Activated CD8-positive, alpha-beta T cell treated with anti-CD3 and anti-CD28 coated beads, Interleukin-2, amount 10 ng/mL, durations not matched to agents 7 days and 5 days (primary cell): ENCODE data around the gene POLR1D. TPM values are rescaled to one million over a fixed set of nuclear protein-coding genes. Genes with fewer than 3 reads are reported as not detected.

Experiments
- ATAC-seq: fragments of 150-1000 bp; cut with Tn5 transposase; one replicate; pipeline ENCODE4 v1.10.0; 2021; ENCODE audit warnings: moderate library complexity
- CTCF ChIA-PET: fragments of 350-600 bp; sonication (Branson Sonifier 250); formaldehyde crosslinking; loops from one replicate; lab custom pipeline; 2021; ENCODE audit warnings: antibody characterized with exemption; lab: Charles Lee
- POLR2A ChIA-PET: fragments of 350-600 bp; sonication (Branson Sonifier 250); formaldehyde crosslinking; loops from one replicate; lab custom pipeline; 2021; ENCODE audit warnings: antibody characterized with exemption; lab: Charles Lee
- DNase-seq: peaks from one replicate; pipeline ENCODE4 v3.0.0-alpha.2; 2020
- H3K27ac Mint-ChIP-seq: one replicate; pipeline ENCODE4 v1.8.0; 2021; ENCODE audit warnings: mild to moderate bottlenecking, mixed read lengths
- H3K27me3 Mint-ChIP-seq: one replicate; pipeline ENCODE4 v1.8.0; 2021; ENCODE audit warnings: low read depth, mixed read lengths
- H3K36me3 Mint-ChIP-seq: one replicate; pipeline ENCODE4 v1.8.0; 2021; ENCODE audit warnings: low read depth, mixed read lengths
- H3K4me1 Mint-ChIP-seq: one replicate; pipeline ENCODE4 v1.8.0; 2021; ENCODE audit warnings: low read depth, mixed read lengths
- H3K4me3 Mint-ChIP-seq: one replicate; pipeline ENCODE4 v1.8.0; 2021; ENCODE audit warnings: mild to moderate bottlenecking, mixed read lengths
- H3K9me3 Mint-ChIP-seq: one replicate; pipeline ENCODE4 v1.8.0; 2022; ENCODE audit warnings: mixed read lengths; ENCODE audit not compliant: insufficient read depth
- total RNA-seq, 2 experiments: library from RNA; stranded (reverse); gene quantifications; one replicate each; pipeline ENCODE4 v1.2.3, GENCODE V29; 2021

POLR1D gene, protein sequence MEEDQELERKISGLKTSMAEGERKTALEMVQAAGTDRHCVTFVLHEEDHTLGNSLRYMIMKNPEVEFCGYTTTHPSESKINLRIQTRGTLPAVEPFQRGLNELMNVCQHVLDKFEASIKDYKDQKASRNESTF
- total RNA-seq, result 100 to 1,000 TPM; 140 to 142 TPM

DNA sequence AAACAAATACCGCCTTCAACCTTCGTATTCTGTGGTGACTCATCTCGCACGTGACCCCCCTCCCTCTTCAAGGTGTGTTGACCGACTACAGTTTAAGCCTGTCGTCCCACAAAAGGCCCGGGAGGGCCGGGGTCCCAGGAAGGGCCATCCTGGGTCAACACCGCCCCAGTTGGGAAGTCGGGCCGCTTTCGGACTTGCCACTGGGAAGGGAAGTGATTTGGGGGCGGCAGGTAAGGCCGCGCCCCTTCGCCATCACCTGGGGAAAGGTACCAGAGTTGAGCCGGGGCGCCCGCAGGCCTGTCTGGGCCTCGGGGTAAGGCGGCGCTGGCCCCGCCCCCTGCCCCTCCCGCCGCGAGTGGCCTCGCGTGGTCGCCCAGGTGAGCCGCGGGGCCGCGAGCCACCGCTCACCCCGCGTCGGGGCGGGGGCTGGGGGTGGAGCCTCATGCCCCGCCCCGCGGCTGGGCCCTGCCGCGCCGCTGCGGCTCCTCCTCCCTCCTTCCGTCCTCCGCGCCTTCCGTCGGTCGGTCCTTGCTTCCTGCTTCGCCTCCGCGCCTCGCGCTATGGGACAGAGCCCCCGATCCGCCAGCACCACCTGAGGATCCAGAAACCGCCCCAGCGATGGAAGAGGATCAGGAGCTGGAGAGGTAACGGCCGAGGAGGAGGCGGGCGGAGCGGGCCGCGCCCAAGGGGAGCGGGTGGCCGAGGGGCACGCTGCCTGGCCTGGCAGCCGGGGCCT lies at the start of gene POLR1D:
POLR1D (plus strand) TSS at position 527 of the 736 bp plus-strand sequence; CDS start at position 619, 92 bp downstream.
- Mint-ChIP-seq H3K4me1 (peaks cover 55% of the 10 kb centered on the region), H3K27ac (peak within 1 kb of the TSS; percentile 93), H3K4me3 (peak within 1 kb of the TSS; percentile 92), H3K27me3 (no peaks in the 10 kb centered on the region), H3K36me3 (peaks cover 38% of the 10 kb centered on the region), H3K9me3 (no peaks in the 10 kb centered on the region)
- ATAC-seq (peak; percentile 68), DNase-seq (peak; percentile 85)
- ChIA-PET CTCF (interaction anchor here (0.8 to 3.3 kb wide), 6 partner anchors 11 to 205 kb away, joined by 3 to 9 read pairs (median 4); partner anchors contain the start of gene MTIF3), POLR2A (interaction anchor here (0.8 to 4.0 kb wide), 8 partner anchors 9 to 195 kb away, joined by 3 to 19 read pairs (median 4); no protein-coding TSS in a partner anchor)

DNA sequence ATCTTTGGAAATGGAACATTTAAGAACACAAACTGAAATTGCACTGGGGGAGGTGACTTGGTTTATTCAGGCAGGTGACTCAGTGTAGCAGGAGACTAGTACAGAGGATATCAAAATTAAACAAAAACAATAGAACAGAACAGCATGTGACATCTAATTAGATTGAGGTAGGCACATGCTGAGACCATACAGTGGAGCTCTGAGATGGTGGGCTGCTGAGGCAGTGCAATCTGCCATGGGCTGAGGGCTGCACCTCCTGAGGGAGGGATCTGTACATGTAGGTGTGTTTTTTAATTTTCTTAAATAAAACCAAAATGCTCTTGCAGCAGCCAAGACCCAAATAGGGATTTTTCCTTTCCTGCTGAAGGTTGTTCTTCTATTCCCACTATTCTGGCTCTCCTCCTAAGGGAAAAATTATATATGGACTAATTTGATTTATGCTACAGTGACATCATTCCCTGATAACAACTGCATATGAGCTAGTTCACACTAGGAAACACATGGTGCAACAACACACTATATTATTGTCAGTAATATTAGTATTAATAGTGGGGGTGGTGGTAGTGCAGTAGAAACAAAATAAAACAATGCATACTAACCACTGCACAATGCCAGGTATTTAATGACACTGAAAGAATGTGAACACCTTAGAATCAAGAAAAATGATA lies 49.3 kb upstream of the POLR1D start:
- Mint-ChIP-seq H3K27ac (no peak overlapping the region), H3K9me3 (no peaks in the 10 kb centered on the region), H3K4me1 (peaks cover 20% of the 10 kb centered on the region), H3K27me3 (no peaks in the 10 kb centered on the region), H3K36me3 (peaks cover 10% of the 10 kb centered on the region), H3K4me3 (no peak overlapping the region)
- POLR2A ChIA-PET, result interaction anchor here (0.8 to 1.0 kb wide), 3 partner anchors 48 to 51 kb away, joined by 3 to 6 read pairs (median 3); partner anchors contain the start of genes LNX2 and POLR1D
- ATAC-seq, result no peak
- CTCF ChIA-PET, result interaction anchor here (1.0 kb wide), 1 partner anchor 254 kb away, joined by 4 read pairs; no protein-coding TSS in a partner anchor
- DNase-seq, result no peak

DNA sequence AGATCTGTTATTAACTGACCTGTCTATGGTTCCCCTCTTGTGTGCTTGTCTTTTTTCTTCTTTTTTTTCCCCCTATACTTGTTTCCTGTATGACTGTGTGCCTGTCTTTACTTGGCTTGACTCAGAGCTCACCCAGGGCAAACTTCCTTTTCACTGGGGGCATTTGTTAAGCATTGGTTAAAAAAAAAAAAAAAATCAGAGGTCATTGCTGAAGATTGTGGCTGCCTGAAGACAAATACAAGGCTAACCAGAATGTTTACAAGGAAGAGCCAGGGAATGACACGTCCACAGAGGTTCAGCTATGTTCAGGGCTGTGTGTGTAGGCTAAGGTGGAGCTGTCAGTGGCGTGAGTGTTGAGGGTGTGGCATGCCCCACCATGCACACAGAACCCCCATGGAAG lies 48.4 kb upstream of the POLR1D start:
- DNase-seq (no peak), ATAC-seq (peak; percentile 51)
- CTCF ChIA-PET, result interaction anchor here (1.0 kb wide), 1 partner anchor 253 kb away, joined by 4 read pairs; no protein-coding TSS in a partner anchor
- Mint-ChIP-seq H3K36me3 (peaks cover 10% of the 10 kb centered on the region), H3K27me3 (no peaks in the 10 kb centered on the region), H3K9me3 (no peaks in the 10 kb centered on the region), H3K4me1 (peaks cover 20% of the 10 kb centered on the region), H3K4me3 (no peak overlapping the region), H3K27ac (peak overlapping the region; percentile 7)
- POLR2A ChIA-PET, result interaction anchor here (0.8 to 1.0 kb wide), 3 partner anchors 47 to 50 kb away, joined by 3 to 6 read pairs (median 3); partner anchors contain the start of genes LNX2 and POLR1D

DNA sequence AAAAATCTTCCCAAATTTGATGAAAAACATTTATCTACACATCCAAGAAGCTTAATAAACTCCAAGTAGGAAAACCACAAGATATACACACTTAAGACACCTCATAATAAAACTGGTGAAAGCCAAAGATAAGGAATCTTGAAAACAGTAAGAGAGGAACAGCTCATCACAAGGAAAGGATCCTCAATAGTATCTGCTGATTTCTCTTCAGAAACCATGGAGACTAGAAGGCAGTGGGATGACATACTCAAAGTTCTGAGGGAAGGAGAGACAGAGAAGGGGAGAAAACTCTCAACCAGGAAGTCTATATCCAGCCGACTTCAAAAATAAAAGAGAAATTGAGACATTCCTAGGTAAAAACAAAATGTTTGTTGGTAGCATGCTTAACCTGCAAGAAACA lies 47.0 kb upstream of the POLR1D start:
- Mint-ChIP-seq H3K4me3 (no peak overlapping the region), H3K27me3 (no peaks in the 10 kb centered on the region), H3K27ac (no peak overlapping the region), H3K36me3 (peaks cover 12% of the 10 kb centered on the region), H3K9me3 (no peaks in the 10 kb centered on the region), H3K4me1 (peaks cover 20% of the 10 kb centered on the region)
- no peak for ATAC-seq
- CTCF ChIA-PET, result interaction anchor here (1.1 kb wide), 1 partner anchor 10 kb away, joined by 4 read pairs; no protein-coding TSS in a partner anchor
- DNase-seq, result no peak
- POLR2A ChIA-PET, result no interaction called here

DNA sequence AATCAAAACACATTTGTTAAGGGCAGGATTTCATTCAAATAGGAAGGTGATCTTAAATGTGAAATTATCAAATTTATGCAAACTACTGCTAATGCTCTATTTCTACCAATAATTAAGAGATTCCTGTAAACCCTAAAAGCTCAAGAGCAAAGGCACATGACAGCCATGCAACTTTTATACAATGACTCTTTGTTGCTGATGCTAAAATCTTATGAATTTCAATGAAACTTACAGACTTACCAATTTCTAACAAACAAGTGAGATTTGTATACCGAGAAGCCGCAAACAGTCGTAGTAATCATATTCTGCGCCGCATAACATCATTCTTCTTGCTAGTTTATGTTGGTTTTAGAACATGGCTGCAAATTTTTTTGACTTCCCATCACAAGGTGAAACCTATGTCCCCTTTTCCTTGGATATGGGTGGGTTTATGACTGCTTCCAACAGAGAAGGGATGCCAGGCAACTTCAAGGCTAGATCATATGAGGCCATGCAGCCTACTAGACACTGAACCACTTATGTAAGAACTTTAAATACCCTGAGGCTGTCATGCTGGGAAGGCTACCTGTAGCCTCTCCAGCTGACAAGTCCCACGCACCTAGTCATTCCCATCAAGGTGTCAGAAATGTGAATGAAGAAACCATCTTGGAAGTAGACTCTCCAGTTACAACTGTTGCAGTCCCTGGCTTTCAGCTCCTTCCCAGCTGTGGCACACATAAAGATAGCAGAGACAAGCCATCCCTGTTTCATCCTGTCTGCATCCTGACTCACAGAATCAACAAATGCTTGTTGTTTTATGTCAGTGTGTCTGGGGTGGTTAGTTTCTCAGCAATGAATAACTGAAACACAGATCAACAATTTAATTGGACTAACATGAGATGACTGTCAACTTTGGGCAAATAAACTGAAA lies 43.3 kb upstream of the POLR1D start:
- Mint-ChIP-seq H3K36me3 (peaks cover 21% of the 10 kb centered on the region), H3K9me3 (no peaks in the 10 kb centered on the region), H3K27me3 (no peaks in the 10 kb centered on the region), H3K4me3 (no peak overlapping the region), H3K27ac (no peak overlapping the region), H3K4me1 (peaks cover 9% of the 10 kb centered on the region)
- ATAC-seq (no peak), DNase-seq (no peak)
- CTCF ChIA-PET, result no interaction called here
- POLR2A ChIA-PET, result no interaction called here

DNA sequence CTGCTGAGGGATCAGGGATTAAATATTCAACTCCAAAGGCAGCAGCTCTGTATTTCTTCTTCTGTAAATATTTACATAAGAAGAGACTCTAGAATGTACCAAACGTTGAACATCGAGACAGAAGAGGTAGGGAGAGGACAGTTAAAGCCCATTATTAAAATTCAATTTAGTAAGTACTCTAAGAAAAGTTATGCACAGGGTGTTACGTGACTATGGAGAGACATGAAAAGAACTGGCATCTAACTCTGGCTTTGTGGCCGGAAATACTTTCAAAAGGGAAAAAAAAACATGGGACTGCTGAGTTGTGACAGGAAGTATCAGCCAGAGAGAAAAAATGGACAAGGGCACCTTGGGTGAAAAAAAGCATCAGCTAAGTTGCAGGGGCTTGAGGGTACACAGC lies 38.0 kb upstream of the POLR1D start:
- ChIA-PET POLR2A (no interaction called here), CTCF (no interaction called here)
- Mint-ChIP-seq H3K9me3 (peaks cover 3% of the 10 kb centered on the region), H3K4me3 (peak overlapping the region; percentile 11), H3K4me1 (peaks cover 30% of the 10 kb centered on the region), H3K27me3 (no peaks in the 10 kb centered on the region), H3K27ac (peak overlapping the region; percentile 51), H3K36me3 (peaks cover 15% of the 10 kb centered on the region)
- DNase-seq (no peak), ATAC-seq (no peak)

DNA sequence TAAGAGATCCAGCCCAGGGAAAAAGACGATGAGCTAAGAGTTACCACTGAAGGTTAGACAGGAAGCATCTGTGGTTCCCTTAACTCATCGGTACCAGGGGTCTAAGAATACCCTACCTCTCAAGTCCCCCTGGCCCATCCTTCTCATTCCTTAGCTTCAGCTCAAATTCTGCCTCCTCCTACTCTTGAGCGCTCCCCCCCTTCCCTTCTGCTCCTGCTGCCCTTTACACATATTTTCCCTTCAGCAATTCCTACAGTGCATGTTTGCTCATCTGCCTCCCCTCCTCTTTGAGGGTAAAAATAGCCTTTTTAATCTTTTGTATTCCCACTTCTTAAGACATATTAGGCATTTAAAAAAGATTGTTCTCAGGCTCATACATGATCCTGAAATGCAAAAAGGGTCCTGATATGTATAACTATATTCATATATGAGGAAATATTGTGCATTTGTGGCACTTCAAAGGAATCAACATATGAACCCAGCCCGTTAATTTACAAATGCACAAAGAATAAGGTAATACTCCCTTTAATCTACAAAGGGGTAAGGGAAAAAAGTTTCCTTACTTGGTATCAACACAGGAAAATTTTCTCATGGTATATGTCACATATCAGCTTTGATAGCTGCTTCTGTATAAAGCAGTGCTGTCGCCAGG lies 34.5 kb upstream of the POLR1D start:
- no peak for ATAC-seq
- DNase-seq, result no peak
- ChIA-PET CTCF (interaction anchor here (1.2 kb wide), 1 partner anchor 239 kb away, joined by 3 read pairs; no protein-coding TSS in a partner anchor), POLR2A (no interaction called here)
- H3K9me3 Mint-ChIP-seq, result peaks cover 3% of the 10 kb centered on the region
- H3K27me3 Mint-ChIP-seq, result no peaks in the 10 kb centered on the region
- H3K4me3 Mint-ChIP-seq, result no peak overlapping the region
- peaks cover 30% of the 10 kb centered on the region for H3K4me1 Mint-ChIP-seq
- H3K36me3 Mint-ChIP-seq, result peaks cover 10% of the 10 kb centered on the region
- no peak overlapping the region for H3K27ac Mint-ChIP-seq

DNA sequence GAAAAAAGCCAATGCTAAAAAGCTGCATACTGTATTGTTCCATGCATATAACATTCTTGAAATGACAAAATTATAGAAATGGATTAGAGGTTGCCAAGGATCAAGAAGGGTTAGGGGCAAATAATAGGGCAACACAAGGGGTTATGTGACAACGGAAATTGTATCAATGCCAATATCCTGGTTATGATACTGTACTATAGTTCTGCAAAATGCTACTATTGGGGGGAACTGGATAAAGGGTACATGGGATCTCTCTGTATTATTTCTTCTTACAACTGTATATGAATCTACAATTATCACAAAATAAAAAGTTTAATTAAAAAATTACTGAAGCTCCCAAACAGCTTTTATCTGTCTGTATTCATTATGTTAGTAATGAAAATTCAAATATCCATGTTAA lies 33.3 kb upstream of the POLR1D start:
- Mint-ChIP-seq H3K36me3 (peaks cover 6% of the 10 kb centered on the region), H3K27me3 (no peaks in the 10 kb centered on the region), H3K4me3 (no peak overlapping the region), H3K27ac (no peak overlapping the region), H3K4me1 (peaks cover 24% of the 10 kb centered on the region), H3K9me3 (peaks cover 3% of the 10 kb centered on the region)
- CTCF ChIA-PET, result interaction anchor here (0.6 kb wide), 1 partner anchor 31 kb away, joined by 3 read pairs; no protein-coding TSS in a partner anchor
- POLR2A ChIA-PET, result interaction anchor here (1.7 kb wide), 1 partner anchor 32 kb away, joined by 4 read pairs; the partner anchor contains the start of gene LNX2
- ATAC-seq (no peak), DNase-seq (no peak)

DNA sequence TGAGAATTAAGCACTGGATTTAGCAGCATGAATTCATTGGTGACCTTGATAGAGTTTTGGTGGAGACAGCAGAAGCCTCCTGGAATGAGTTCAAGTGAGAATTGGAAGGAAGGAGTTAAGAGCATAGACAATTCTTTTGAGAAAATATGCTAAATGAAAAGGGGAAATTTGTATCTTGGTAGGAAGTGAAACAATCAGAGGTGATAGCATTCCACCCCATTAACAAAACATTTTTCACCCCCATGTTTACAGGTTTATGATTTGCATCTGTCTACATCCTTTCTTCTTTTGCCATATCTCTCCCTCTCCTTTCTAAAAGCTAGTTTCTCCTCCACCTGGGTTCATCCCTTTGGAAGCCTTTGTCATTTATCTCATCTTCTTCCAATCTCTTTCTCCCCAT lies 28.8 kb upstream of the POLR1D start:
- POLR2A ChIA-PET, result no interaction called here
- Mint-ChIP-seq H3K27ac (no peak overlapping the region), H3K36me3 (no peaks in the 10 kb centered on the region), H3K9me3 (peaks cover 3% of the 10 kb centered on the region), H3K27me3 (no peaks in the 10 kb centered on the region), H3K4me1 (no peaks in the 10 kb centered on the region), H3K4me3 (no peak overlapping the region)
- CTCF ChIA-PET, result no interaction called here
- ATAC-seq, result no peak
- no peak for DNase-seq

DNA sequence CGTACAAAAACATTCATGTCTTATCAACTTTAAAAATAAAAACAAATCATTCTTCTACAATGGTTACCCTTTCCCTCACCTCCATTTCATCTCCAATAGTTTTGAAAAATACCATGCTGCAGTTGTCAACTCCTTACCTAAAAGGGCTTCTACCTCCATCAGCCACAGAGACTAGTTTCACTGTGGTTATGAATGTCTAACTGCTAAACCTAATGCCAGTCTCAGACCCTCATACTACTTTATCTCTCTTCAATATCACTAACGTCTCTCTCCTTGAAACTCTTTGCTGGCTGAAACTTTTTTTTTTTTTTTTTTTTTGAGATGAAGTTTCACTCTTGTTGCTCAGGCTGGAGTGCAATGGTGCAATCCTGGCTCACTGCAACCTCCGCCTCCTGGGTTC lies 28.4 kb upstream of the POLR1D start:
- POLR2A ChIA-PET, result no interaction called here
- Mint-ChIP-seq H3K36me3 (no peaks in the 10 kb centered on the region), H3K27ac (no peak overlapping the region), H3K4me3 (no peak overlapping the region), H3K4me1 (no peaks in the 10 kb centered on the region), H3K9me3 (peaks cover under 1% of the 10 kb centered on the region), H3K27me3 (no peaks in the 10 kb centered on the region)
- no peak for ATAC-seq
- DNase-seq, result no peak
- CTCF ChIA-PET, result no interaction called here
